HG03469 (cell line): ENCODE data around the gene RASL10A.

ENCODE experiments used
- ATAC-seq: cut with Tn5 transposase; IDR thresholded peaks from one replicate; pipeline ENCODE4 v1.9.1; 2021; ENCODE audit warnings: mild to moderate bottlenecking, moderate library complexity, moderate number of reproducible peaks; ENCODE audit not compliant: unreplicated experiment

RASL10A gene

GRCh38 chr22:29339381-29340235 is 24.1 kb upstream of the RASL10A start:
- ATAC-seq: no peak

- ATAC-seq: no peak
Measured at GRCh38 chr22:29338398-29338797, 22.9 kb upstream of the RASL10A start.

GRCh38 chr22:29337631-29338284 is 22.3 kb upstream of the RASL10A start:
- no peak for ATAC-seq

- no peak for ATAC-seq
Measured at GRCh38 chr22:29336751-29337490, 21.4 kb upstream of the RASL10A start.

- ATAC-seq: no peak
Measured at GRCh38 chr22:29335656-29336055, 20.2 kb upstream of the RASL10A start.

GRCh38 chr22:29334696-29335344 is 19.3 kb upstream of the RASL10A start:
- ATAC-seq: no peak

- ATAC-seq: no peak
Measured at GRCh38 chr22:29334148-29334547, 18.7 kb upstream of the RASL10A start.

GRCh38 chr22:29332886-29333496 is 17.5 kb upstream of the RASL10A start:
- ATAC-seq: no peak

- no peak for ATAC-seq
Measured at GRCh38 chr22:29331658-29332300, 16.3 kb upstream of the RASL10A start.

- ATAC-seq: no peak
Measured at GRCh38 chr22:29331213-29331612, 15.7 kb upstream of the RASL10A start.

GRCh38 chr22:29330753-29331152 is 15.3 kb upstream of the RASL10A start:
- ATAC-seq: no peak

- no peak for ATAC-seq
Measured at GRCh38 chr22:29330291-29330690, 14.8 kb upstream of the RASL10A start.

GRCh38 chr22:29329581-29329980 is 14.1 kb upstream of the RASL10A start:
- ATAC-seq: no peak

- ATAC-seq: no peak
Measured at GRCh38 chr22:29328566-29329500, 13.3 kb upstream of the RASL10A start.

GRCh38 chr22:29328055-29328454 is 12.6 kb upstream of the RASL10A start:
- no peak for ATAC-seq

- no peak for ATAC-seq
Measured at GRCh38 chr22:29327089-29327764, 11.7 kb upstream of the RASL10A start.

- no peak for ATAC-seq
Measured at GRCh38 chr22:29326481-29326880, 11.0 kb upstream of the RASL10A start.

- ATAC-seq: no peak
Measured at GRCh38 chr22:29325785-29326315, 10.4 kb upstream of the RASL10A start.
